COR-L47 (cell line): ENCODE results near the gene SMYD4.
"Not testable (repeated sequence)": the region's sequence is repeated elsewhere in the genome, so short reads cannot be mapped to it uniquely, and the experiment has no call there.

Experiments used
- DNase-seq: peaks from one replicate; lab custom pipeline; 2025; lab: John Stamatoyannopoulos, UW

SMYD4 gene

DNA sequence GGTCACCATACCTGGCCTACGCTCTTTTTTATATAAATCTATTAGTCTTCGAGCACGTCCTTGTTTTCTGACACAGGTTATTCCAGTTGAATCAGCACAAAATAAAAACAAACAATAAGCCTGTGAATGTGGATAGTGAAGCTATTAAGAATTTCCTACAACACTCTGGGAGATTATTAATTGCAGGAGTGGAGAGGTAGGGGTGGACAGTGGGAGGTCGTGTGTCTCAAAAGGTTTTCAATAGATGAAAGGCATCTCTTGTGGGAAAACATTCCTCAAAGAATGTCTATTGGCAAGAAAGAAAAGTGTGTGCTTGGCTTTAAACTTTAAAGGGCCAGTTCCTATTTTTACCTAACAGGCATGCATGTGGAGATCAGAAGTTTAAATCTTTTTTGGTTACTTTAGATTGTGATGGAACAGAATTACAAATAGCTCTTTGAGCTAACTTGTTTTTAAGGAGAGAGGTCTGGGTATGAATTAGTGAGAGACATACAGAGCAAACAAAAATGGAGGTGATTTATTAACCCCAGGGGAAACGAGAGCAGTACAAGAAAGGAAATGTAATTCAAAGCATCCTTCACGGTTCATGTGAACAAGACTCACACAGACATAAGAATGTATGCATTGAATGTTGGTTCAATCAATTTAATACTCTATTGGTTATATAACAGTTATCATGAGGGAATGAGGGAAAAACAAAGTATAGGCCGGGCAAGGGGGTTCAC, 9.0 kb downstream of the SMYD4 start:
- no peak for DNase-seq

DNA sequence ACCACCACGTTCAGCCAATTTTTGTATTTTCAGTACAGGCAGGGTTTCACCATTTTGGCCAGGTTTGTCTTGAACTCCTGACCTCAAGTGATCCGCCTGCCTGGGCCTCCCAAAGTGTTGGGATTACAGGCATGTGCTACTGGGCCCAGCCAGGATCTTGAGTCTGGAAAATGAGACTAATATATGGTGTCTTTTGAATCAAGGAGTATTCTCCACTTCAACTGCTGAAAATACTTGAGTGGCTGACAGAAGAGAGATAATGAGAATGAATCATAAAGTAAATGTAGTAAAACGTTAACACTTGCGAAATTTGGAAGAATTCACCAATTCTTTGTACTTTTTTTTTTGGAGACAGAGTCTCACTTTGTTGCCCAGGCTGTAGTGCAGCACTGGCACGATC, 16.6 kb downstream of the SMYD4 start:
- DNase-seq: no peak

- DNase-seq: no peak
Measured at GRCh38 chr17:1810450-1811103, 19.1 kb downstream of the SMYD4 start.

- DNase-seq: not testable (repeated sequence)
Measured at GRCh38 chr17:1809815-1810214, 19.9 kb downstream of the SMYD4 start.

GRCh38 chr17:1808644-1809043, 21.1 kb downstream of the SMYD4 start:
- no peak for DNase-seq

GRCh38 chr17:1807890-1808289, 21.8 kb downstream of the SMYD4 start:
- DNase-seq: no peak

DNA sequence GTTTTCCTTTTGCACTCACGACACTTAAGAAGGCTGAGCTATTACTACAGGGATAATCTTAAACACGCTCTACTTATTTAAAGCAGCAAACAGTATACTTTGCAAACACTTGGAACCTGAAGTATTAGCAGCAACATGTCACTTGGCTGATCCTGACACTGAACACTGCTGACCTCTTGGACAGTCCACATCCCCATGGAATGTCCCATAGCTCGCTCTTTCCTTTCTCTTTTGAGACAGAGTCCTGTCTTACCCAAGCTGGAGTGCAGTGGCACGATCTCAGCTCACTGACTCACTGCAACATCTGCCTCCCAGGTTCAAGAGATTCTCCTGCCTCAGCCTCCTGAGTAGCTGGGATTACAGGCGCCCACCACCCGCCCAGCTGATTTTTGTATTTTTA, 26.4 kb downstream of the SMYD4 start:
- no peak for DNase-seq

GRCh38 chr17:1802429-1802828, 27.3 kb downstream of the SMYD4 start:
- no peak for DNase-seq

- DNase-seq: no peak
Measured at GRCh38 chr17:1800712-1801111, 29.0 kb downstream of the SMYD4 start.

DNA sequence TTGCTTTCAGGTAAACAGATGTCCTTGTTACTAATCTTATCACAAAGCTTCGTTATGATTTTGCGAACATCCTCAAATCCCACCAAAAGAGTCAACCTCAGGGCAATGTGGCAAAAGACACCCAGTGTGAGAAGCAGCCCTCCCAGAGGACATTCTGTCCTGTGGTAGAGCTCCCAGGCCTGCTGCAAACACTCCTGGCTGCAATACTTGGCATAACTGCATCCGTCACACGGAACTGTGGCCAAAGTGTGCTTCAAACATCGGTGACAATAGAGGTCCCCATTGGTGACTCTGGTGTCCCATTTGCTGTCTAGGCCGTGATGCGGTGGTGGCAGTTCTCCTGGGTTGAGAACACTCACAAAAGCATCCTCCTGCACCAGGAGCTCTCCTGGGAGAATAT, 29.5 kb downstream of the SMYD4 start:
- no peak for DNase-seq

GRCh38 chr17:1797846-1798245, 31.9 kb downstream of the SMYD4 start:
- DNase-seq: not testable (repeated sequence)

DNA sequence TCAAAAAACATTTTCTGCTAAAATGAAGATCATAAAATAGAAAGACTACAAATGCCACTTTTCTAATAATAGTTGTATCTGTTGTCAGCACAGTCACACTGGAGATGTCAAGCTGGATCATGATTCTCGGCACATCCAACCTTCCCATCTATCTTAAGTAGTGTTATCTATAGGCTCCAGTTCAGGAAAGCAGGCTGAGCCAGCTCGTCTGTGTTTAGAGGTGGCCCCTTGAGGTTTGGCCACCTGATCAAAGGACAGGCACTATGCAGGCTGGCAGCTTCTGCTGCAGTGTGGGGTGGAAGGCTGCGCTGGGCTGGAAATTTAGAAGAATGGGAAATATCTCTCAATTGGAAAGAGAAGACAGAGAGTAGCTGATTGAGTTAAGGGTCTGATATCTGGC, 32.4 kb downstream of the SMYD4 start:
- DNase-seq: no peak

DNA sequence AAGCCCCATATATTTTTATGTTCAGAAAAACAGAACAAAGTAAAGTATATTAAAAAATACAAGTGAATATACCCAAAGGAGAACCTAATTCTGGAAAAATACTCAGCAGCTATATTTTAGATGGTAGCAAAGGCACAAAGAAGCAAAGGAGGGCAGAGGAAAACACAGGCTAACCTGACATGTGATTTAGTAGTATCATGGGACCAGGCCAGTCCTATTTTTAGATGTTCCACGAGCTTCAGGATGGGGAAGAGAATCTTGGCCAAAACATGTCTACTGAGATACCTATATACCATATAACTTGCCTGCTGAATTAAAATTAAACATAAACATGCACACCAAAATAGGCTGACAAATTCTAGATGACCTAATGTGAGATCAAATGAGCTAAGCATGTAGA, 32.9 kb downstream of the SMYD4 start:
- DNase-seq: no peak

DNA sequence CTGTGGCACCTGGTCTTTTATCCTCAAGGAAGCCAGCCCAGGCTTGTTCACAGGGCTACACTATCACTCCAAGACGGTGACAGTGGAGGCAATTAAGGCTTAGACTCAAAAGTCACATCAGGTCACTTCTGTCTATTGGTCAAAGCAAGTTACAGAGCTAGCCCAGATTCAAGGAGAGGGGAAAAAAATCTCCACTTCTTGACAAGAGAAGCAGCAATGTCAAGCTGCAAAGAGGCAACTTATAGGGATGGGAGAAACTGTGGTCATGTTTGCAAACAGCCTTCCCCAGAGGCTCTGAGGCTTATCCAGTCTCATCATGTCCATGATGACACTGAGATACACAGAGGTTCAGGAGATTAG, 36.3 kb downstream of the SMYD4 start:
- no peak for DNase-seq

DNA sequence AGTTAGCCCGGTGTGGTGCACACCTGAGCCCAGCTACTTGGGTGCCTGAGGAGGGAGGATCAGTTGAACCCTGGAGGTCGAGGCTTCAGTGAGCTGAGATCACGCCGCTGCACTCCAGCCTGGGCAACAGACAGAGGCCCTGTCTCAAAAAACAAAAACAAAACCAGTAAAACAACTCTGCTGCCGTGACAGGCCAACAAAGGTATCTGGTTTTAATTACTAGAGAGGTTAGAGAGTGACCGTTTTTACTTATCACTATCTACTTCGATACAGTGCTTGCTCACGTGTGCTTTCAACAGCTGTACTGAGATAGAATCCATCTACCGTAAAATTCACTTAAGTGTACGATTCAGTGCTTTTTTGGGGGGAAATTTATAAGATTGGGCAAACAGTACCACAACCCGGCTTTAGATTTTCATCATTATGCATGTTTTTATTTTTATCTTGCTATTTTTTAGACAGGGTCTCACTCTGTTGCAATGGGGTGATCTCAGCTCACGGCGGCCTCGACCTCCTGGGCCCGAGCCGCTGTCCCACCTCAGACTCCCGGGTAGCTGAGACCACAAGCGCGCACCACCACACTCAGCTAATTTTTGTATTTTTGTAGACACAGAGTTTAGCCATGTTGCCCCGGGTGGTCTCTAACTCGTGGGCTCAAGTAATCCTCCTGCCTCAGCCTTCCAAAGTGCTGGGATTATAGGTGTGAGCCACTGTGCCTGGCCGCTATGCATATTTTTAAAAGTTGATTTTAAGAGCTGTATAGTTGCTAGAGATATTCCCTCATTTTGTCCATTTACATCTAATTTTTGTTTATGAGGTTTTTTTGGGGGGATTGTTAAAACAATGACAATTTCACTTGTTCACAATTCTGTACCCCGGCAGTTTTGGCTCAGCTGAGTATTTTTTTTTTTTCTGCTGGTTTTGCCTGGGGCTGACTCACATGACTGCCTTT, 36.9 kb downstream of the SMYD4 start:
- no peak for DNase-seq

DNA sequence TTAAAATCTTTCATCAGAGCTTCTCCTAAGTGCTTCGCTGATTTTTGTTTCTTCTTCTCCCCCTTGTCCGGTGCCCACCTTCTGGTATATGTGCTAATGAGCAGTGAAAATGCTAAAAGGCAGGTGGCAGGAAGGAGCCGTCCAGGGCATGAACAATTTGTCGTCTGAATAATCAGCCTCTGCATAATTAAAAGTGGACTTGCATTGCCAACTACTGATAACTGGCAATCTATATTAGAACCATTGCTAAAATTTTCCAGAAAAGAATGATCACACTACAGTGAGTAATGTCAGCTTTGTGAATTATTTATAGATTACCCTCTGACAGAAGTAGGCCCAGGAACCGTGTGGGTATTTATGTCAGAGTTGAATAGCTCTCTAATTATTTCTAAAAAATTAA, 39.8 kb downstream of the SMYD4 start:
- DNase-seq: no peak

DNA sequence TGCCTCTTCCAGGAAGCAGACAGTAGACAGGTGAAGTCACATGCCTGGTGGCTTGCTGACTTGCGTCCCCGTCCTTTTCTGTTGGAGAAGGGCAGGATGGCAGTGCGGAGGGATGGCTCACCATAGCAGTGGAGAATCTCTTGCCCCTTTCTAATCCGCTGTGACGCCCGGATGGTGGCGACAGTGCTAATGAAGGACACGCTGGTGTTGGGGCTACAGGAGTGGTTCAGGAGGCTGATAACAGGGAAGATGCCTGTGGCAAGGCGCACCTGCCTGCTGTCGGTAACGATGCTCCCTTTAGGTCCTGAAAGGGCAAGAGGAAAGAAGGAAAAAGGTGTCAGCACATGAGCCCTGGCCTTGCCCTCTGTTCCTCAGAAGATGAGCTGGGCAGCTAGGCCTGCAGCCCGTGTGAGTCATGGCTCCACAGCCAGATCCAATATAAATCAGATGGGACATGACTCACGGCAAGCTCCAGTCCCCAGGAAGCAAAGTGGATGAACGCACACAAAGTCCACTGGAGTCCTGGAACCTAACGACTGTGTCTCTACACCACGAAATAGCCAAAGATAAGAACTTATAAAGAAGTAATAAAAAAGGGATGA, 42.3 kb downstream of the SMYD4 start:
- no peak for DNase-seq

DNA sequence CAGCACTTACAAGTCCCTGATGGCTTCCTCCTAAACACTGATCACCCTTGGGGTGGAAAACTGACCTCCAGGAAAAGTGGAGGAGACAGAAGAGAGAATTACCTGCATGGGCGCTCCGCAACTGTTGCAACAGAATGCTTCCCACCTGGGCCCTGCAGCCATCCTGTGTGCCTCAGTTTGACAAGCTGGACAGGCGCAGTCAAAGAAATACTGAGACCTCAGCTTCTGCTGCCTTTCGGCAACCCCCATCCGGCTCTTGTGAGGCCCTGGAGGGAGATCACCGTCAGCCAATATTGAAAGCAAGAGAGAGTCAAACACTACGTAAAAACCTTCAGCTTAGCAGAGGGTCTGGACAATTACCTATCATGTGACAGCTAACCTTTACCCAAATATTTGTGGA, 43.0 kb downstream of the SMYD4 start:
- no peak for DNase-seq

DNA sequence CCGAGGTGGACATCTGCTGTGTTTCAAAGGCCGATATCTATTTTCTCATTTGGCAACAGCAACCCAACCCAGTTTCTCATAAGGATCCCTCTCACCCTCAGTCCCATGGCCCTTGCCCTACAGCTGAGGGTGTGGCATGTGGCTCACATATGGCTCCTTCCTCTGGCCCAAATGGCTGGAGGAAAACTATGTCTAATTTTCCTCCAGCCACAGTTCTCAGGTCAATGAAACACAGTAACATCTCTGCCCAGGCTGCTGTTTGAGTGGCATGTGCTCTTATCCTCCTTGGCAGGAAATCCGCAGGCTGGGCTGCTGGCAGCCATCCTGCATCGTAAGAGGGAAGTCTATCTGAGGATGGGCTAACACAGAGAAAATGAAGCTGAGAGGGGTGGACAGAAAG, 43.8 kb downstream of the SMYD4 start:
- no peak for DNase-seq

GRCh38 chr17:1783834-1784611, 45.7 kb downstream of the SMYD4 start:
- DNase-seq: no peak

- DNase-seq: no peak
Measured at GRCh38 chr17:1783271-1783670, 46.4 kb downstream of the SMYD4 start.

DNA sequence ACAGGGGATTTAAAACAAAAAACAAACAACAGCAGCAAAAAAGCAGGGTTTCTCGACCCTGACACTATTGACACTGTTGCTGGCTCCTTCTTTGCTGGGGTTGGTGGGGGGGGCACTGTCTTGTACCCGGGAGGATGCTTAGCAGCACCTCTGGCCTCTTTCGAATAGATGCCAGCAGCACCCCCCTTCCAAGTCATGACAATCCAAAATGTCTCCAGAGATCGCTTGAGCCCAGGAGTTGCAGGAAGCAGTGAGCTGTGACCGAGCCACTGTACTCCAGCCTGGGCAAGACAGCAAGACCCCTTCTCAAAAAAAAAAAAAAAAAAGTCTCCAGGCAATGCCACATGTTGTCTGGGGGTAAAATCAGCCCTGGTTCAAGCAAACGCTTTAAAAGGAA, 47.5 kb downstream of the SMYD4 start:
- no peak for DNase-seq
